K562 (cell line): Measurements from ENCODE around the gene ST6GALNAC6. TPM values are rescaled to one million over a fixed set of nuclear protein-coding genes. Genes with fewer than 3 reads are reported as not detected.

Source experiments
- ASH1L ChIP-seq: fragments of 450-650 bp; IDR thresholded peaks from 2 replicates; pipeline ENCODE4 v1.6.1; 2018; ENCODE audit warnings: borderline replicate concordance, mild to moderate bottlenecking, low read depth; ENCODE audit not compliant: partially characterized antibody
- CCNT2 ChIP-seq: IDR thresholded peaks from 2 replicates; pipeline ENCODE4 v1.6.1; 2011; ENCODE audit warnings: borderline replicate concordance, low read depth, mild to moderate bottlenecking, moderate library complexity, mixed read lengths, low read length; ENCODE audit not compliant: insufficient read length; ENCODE audit errors: extremely low read depth
- CREB1 ChIP-seq, 2 experiments: sonication (generic) in 1 of 2; formaldehyde crosslinking in 1 of 2; IDR thresholded peaks; 2 replicates each; pipeline versions ENCODE4 v1.6.1 to v1.8.0; 2012 to 2022; ENCODE audit warnings: inconsistent platforms in 1 of 2, mild to moderate bottlenecking in 1 of 2, missing genetic modification reagents in 1 of 2, moderate library complexity in 1 of 2
- EWSR1 ChIP-seq: fragments of 450-650 bp; IDR thresholded peaks from 2 replicates; pipeline ENCODE4 v1.6.1; 2018; ENCODE audit warnings: borderline replicate concordance, mild to moderate bottlenecking, low read depth, moderate library complexity; ENCODE audit not compliant: partially characterized antibody
- KLF10 ChIP-seq: fragments of 250-450 bp; sonication (Bioruptor Pico); IDR thresholded peaks from 2 replicates; pipeline ENCODE4 v1.6.1; 2021; ENCODE audit warnings: matching md5 sums
- MEIS2 ChIP-seq: fragments of 450-650 bp; IDR thresholded peaks from 2 replicates; pipeline ENCODE4 v1.6.1; 2014; ENCODE audit warnings: mild to moderate bottlenecking; ENCODE audit not compliant: partially characterized antibody
- MLLT1 ChIP-seq, 2 experiments: fragments of 450-650 bp; IDR thresholded peaks; 2 replicates each; pipeline ENCODE4 v1.6.1; 2016
- NFIX ChIP-seq: fragments of 250-450 bp; sonication (Bioruptor Pico); IDR thresholded peaks from 2 replicates; pipeline ENCODE4 v1.4.0; 2020; ENCODE audit warnings: low read depth, mild to moderate bottlenecking, moderate library complexity
- POLR2A ChIP-seq: fragments of 450-650 bp; conservative IDR thresholded peaks from 2 replicates; pipeline ENCODE4 v1.6.1; 2016
- PYGO2 ChIP-seq: fragments of 450-650 bp; IDR thresholded peaks from 2 replicates; pipeline ENCODE4 v1.6.1; 2016; ENCODE audit warnings: mild to moderate bottlenecking, missing genetic modification characterization, moderate library complexity, missing compliant biosample characterization
- STAT6 ChIP-seq: sonication (generic); formaldehyde crosslinking; IDR thresholded peaks from 2 replicates; pipeline ENCODE4 v1.8.1; 2023; ENCODE audit warnings: mild to moderate bottlenecking, missing genetic modification reagents
- ZNF764 ChIP-seq: fragments of 250-450 bp; sonication (Bioruptor Pico); IDR thresholded peaks from 2 replicates; pipeline ENCODE4 v1.4.0; 2020; ENCODE audit warnings: low read depth, mild to moderate bottlenecking, moderate library complexity
- polyA plus RNA-seq, 8 experiments: library from polyadenylated mRNA; depleted of rRNA in 4 of 8; stranded (reverse) in 5 of 8; unstranded in 3 of 8; fragments of >200 nt; fragmentation: Nextera tagmentation in 2 of 8; fragmentation: Illumina TruSeq in 1 of 8; extraction: Ambion mirVana in 2 of 8; extraction: Trizol in 1 of 8; gene quantifications; 2 replicates each; pipeline versions ENCODE4 v1.2.1 to v1.2.3, GENCODE V29; 2011 to 2014; ENCODE audit warnings: inconsistent platforms in 1 of 8, missing spikeins in 1 of 8
- total RNA-seq, 7 experiments: library from RNA; depleted of rRNA in 6 of 7; stranded (reverse); fragments of >200 nt in 6 of 7; fragmentation: Illumina TruSeq in 2 of 7; extraction: Trizol in 2 of 7; gene quantifications; 2 replicates each; pipeline versions ENCODE4 v1.2.1 to v1.2.3, GENCODE V29; 2011 to 2021; ENCODE audit warnings: low replicate concordance in 1 of 7
- TF ChIP-seq, protein P1 (sequence below): fragments of 250-450 bp; sonication (Bioruptor Pico); IDR thresholded peaks from 2 replicates; pipeline ENCODE4 v1.5.0; 2021; ENCODE audit warnings: mild to moderate bottlenecking, moderate library complexity
- TF ChIP-seq, protein P2 (sequence below): fragments of 200-400 bp; formaldehyde crosslinking; IDR thresholded peaks from 2 replicates; pipeline ENCODE4 v1.6.1; 2017; ENCODE audit warnings: mild to moderate bottlenecking, low read depth, low read length, moderate library complexity
- TF ChIP-seq, protein P3 (sequence below): fragments of 250-450 bp; sonication (Bioruptor Pico); IDR thresholded peaks from 2 replicates; pipeline ENCODE4 v1.6.1; 2021; ENCODE audit warnings: mild to moderate bottlenecking

ST6GALNAC6 gene
- total and polyA plus RNA-seq, 9 of the 15 experiments (the other 6 are each of a cell fraction or from before 2014, with no cell fraction given) = 0.13 to 23.0 (median 14.5) TPM

DNA sequence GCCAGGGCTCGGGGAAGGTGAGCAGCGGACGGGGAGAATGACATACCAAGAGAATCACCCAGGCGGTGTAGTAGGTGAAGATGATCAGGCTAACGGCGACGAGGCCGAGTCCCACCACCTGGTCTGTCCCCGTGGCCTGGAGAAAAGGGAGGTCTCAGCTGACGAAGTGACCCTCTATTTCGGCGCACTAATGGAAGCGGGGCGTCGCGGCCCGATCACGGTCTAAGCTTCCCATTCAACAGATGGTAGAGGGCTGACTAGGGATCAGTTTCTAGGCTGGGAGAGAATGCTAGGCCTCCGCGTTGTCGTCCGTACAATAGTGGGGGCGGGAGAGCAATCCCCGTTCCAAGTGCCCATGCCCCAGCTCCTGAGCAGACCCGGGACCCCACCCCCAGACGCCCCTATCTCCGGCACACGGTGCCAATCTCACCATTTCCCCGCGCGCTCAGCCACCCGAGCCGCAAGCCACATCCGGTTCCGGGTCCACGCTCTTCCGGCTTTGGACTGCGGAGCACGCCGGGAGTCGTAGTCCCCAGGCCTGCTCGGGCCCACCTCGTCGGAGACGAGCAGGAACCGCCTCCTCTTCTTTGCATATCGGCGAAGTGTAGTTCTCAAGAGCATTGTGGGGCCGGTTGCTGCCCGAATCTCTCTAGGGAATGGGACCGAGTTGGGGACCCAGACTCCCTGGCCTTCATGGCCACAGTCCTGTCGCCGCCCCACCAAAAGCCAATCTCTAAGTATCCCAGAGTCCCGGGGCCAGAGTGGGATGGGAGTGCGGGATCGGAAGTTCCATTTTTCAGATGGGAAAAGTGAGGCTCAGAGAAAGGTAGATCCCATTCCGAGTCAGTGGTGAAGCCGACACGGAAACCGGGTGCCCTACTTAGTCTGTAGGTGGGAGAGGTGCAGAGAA is 38.2 kb upstream of the ST6GALNAC6 start, which contains the start of gene DPM2 (continued):
- peak; percentile 44; the same call in 1 of the 2 replicates for TF ChIP-seq CREB1 (IDR thresholded peaks at IDR 0.05)
- TF ChIP-seq CREB1 (CRISPR knock-in tag; IDR thresholded peaks at IDR 0.05) = peak; percentile 63; the same call in 1 of the 2 replicates
- TF ChIP-seq MLLT1 (IDR thresholded peaks at IDR 0.05) = no peak
- no peak for TF ChIP-seq MEIS2
- TF ChIP-seq, protein P1, sequence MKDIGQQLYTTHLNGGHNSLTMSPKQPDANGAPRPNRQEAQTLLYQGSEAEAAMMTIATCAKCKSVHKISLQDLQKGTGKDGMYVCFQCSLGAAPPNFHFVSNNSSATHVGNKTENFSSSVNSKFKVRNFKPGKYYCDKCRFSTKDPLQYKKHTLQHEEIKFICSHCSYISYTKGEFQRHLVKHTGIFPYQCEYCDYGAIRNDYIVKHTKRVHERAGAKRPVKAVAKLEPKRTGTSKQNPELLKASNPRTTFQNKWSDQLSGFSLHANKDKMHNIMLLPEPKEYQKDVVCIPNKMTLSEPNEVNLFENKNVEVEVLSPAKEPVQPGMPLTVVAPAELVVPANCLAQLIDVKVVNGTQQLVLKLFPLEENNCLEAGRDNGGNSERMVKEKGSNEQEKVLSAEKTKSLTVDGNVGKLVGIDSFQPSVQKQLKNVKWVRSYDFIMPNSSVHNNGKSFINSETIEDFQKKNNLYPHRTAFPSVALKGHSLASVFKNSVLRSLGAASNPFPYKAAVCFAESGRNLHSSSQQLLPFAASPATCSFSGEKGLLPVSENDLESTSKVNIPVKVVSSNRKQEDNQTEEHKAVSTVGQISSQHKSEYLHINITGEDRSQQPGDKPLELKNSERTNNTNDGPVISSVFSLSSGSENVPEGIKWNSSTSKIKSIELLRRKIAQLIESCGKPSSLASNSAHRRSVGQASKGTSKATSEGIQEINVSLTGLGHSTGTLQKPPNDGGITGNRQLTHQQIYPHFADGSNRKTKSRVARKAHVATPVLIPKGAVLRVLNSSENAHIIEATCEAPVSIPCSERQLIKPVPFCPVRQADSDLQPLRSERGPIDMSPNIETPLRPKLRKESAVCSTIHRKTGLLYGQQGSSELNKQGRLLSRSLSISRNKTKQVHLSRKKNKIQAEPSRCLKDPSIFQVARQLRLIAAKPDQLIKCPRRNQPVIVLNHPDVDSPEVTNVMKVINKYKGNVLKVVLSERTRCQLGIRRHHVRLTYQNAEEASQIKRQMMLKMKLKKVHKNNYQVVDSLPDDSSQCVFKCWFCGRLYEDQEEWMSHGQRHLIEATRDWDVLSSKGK (CRISPR knock-in tag) = no peak
- peak; percentile 82 for TF ChIP-seq POLR2A
- TF ChIP-seq STAT6 = no peak
- peak; percentile 73 for TF ChIP-seq ASH1L
- no peak for TF ChIP-seq KLF10 (CRISPR knock-in tag)
- TF ChIP-seq, protein P2, sequence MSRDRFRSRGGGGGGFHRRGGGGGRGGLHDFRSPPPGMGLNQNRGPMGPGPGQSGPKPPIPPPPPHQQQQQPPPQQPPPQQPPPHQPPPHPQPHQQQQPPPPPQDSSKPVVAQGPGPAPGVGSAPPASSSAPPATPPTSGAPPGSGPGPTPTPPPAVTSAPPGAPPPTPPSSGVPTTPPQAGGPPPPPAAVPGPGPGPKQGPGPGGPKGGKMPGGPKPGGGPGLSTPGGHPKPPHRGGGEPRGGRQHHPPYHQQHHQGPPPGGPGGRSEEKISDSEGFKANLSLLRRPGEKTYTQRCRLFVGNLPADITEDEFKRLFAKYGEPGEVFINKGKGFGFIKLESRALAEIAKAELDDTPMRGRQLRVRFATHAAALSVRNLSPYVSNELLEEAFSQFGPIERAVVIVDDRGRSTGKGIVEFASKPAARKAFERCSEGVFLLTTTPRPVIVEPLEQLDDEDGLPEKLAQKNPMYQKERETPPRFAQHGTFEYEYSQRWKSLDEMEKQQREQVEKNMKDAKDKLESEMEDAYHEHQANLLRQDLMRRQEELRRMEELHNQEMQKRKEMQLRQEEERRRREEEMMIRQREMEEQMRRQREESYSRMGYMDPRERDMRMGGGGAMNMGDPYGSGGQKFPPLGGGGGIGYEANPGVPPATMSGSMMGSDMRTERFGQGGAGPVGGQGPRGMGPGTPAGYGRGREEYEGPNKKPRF = no peak
- no peak for TF ChIP-seq EWSR1
- TF ChIP-seq PYGO2 (tag) = no peak
- TF ChIP-seq CCNT2 = peak; percentile 33
- TF ChIP-seq, protein P3, sequence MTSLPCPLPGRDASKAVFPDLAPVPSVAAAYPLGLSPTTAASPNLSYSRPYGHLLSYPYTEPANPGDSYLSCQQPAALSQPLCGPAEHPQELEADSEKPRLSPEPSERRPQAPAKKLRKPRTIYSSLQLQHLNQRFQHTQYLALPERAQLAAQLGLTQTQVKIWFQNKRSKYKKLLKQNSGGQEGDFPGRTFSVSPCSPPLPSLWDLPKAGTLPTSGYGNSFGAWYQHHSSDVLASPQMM (CRISPR knock-in tag) = no peak
- no peak for TF ChIP-seq NFIX (CRISPR knock-in tag)
- TF ChIP-seq ZNF764 (CRISPR knock-in tag) = no peak
